Mesendoderm (in vitro differentiated cells): Measurements from ENCODE around the gene MAPRE2.

Experiments
- DNase-seq: peaks from one replicate; pipeline ENCODE4 v3.0.0; 2013
- H2AK5ac ChIP-seq: 2 replicates; pipeline ENCODE4 v1.6.1; 2013; ENCODE audit warnings: low read length, inconsistent platforms
- H2BK120ac ChIP-seq: 2 replicates; pipeline ENCODE4 v1.6.1; 2013; ENCODE audit warnings: low read depth, mild to moderate bottlenecking, low read length, moderate library complexity, mixed read lengths
- H2BK15ac ChIP-seq: replicated peaks from 2 replicates; pipeline ENCODE4 v1.6.1; 2013; ENCODE audit warnings: low read depth, mild to moderate bottlenecking, moderate library complexity
- H2BK5ac ChIP-seq: 2 replicates; pipeline ENCODE4 v1.6.1; 2013; ENCODE audit warnings: low read length, inconsistent platforms
- H3K18ac ChIP-seq: 2 replicates; pipeline ENCODE4 v1.6.1; 2013; ENCODE audit warnings: mild to moderate bottlenecking, low read length, mixed read lengths
- H3K23ac ChIP-seq: one replicate; pipeline ENCODE4 v1.6.1; 2013; ENCODE audit warnings: low read length
- H3K27ac ChIP-seq: 2 replicates; pipeline ENCODE4 v1.5.1; 2013; ENCODE audit warnings: low read depth, mild to moderate bottlenecking, inconsistent platforms, low read length, moderate library complexity
- H3K27me3 ChIP-seq: 2 replicates; pipeline ENCODE4 v1.6.1; 2013; ENCODE audit warnings: low read length, control low read depth, mild to moderate bottlenecking, inconsistent platforms; ENCODE audit not compliant: insufficient read depth, poor library complexity
- H3K36me3 ChIP-seq: 2 replicates; pipeline ENCODE4 v1.6.1; 2013; ENCODE audit warnings: low read length, inconsistent platforms; ENCODE audit not compliant: control insufficient read depth, insufficient read depth
- H3K4ac ChIP-seq: one replicate; pipeline ENCODE4 v1.6.1; 2013; ENCODE audit warnings: low read depth, mild to moderate bottlenecking, low read length, moderate library complexity
- H3K4me1 ChIP-seq: 2 replicates; pipeline ENCODE4 v1.6.1; 2013; ENCODE audit warnings: low read depth, low read length, inconsistent platforms; ENCODE audit not compliant: control insufficient read depth
- H3K4me2 ChIP-seq: 2 replicates; pipeline ENCODE4 v1.6.1; 2013; ENCODE audit warnings: low read length
- H3K4me3 ChIP-seq: 2 replicates; pipeline ENCODE4 v1.5.1; 2013; ENCODE audit warnings: mild to moderate bottlenecking, low read length
- H3K56ac ChIP-seq: one replicate; pipeline ENCODE4 v1.6.1; 2013; ENCODE audit warnings: low read length
- H3K79me1 ChIP-seq: 2 replicates; pipeline ENCODE4 v1.6.1; 2013; ENCODE audit warnings: low read length, inconsistent platforms
- H3K79me2 ChIP-seq: 2 replicates; pipeline ENCODE4 v1.6.1; 2013; ENCODE audit warnings: mild to moderate bottlenecking, low read length; ENCODE audit not compliant: control insufficient read depth, insufficient read depth
- H3K9ac ChIP-seq: 2 replicates; pipeline ENCODE4 v1.6.1; 2013; ENCODE audit warnings: low read length, inconsistent platforms
- H4K5ac ChIP-seq: one replicate; pipeline ENCODE4 v1.6.1; 2013; ENCODE audit warnings: low read length
- H4K8ac ChIP-seq: one replicate; pipeline ENCODE4 v1.6.1; 2013; ENCODE audit warnings: low read depth, mild to moderate bottlenecking, control low read depth, low read length, moderate library complexity
- WGBS: extraction: QIAGEN DNeasy Blood & Tissue Kit; methylation state at CpG from one replicate; pipeline ENCODE4 v1.1.7; 2013; ENCODE audit warnings: low lambda C conversion rate, missing lambda C conversion rate; ENCODE audit not compliant: insufficient coverage; ENCODE audit errors: extremely low coverage; 5-methylcytosine and 5-hydroxymethylcytosine counted together

The MAPRE2 gene

GRCh38 chr18:35172009-35172408 lies 130.8 kb downstream of the MAPRE2 start:
- no peak overlapping the region for H3K23ac ChIP-seq
- no peak overlapping the region for H3K56ac ChIP-seq
- no peak for DNase-seq
- no peak overlapping the region for H3K18ac ChIP-seq
- H3K27ac ChIP-seq, result no peak overlapping the region
- no peak overlapping the region for H3K4ac ChIP-seq
- H3K4me1 ChIP-seq, result no peaks in the 10 kb centered on the region
- no peak overlapping the region for H3K4me3 ChIP-seq
- no peak overlapping the region for H3K9ac ChIP-seq
- no peak overlapping the region for H4K8ac ChIP-seq
- no peaks in the 10 kb centered on the region for H3K36me3 ChIP-seq
- WGBS, result no CpG with 5 or more reads among the region's 3 CpGs
- no peak overlapping the region for H2AK5ac ChIP-seq
- no peaks in the 10 kb centered on the region for H3K79me1 ChIP-seq
- H3K27me3 ChIP-seq, result no peaks in the 10 kb centered on the region
- H2BK120ac ChIP-seq, result no peak overlapping the region
- no peak overlapping the region for H3K4me2 ChIP-seq
- H3K79me2 ChIP-seq, result no peaks in the 10 kb centered on the region
- H4K5ac ChIP-seq, result no peak overlapping the region
- H2BK5ac ChIP-seq, result no peak overlapping the region
- H2BK15ac ChIP-seq, result no peak overlapping the region

GRCh38 chr18:35172451-35173035 lies 131.3 kb downstream of the MAPRE2 start:
- H3K27me3 ChIP-seq, result no peaks in the 10 kb centered on the region
- no peak overlapping the region for H3K27ac ChIP-seq
- H3K4ac ChIP-seq, result no peak overlapping the region
- H4K8ac ChIP-seq, result no peak overlapping the region
- no peak overlapping the region for H3K18ac ChIP-seq
- no peaks in the 10 kb centered on the region for H3K79me1 ChIP-seq
- no peaks in the 10 kb centered on the region for H3K79me2 ChIP-seq
- no peak overlapping the region for H3K9ac ChIP-seq
- H3K4me3 ChIP-seq, result no peak overlapping the region
- no peak overlapping the region for H3K56ac ChIP-seq
- H2BK15ac ChIP-seq, result no peak overlapping the region
- no CpG with 5 or more reads among the region's 2 CpGs for WGBS
- no peak overlapping the region for H3K4me2 ChIP-seq
- no peak overlapping the region for H2BK5ac ChIP-seq
- H3K4me1 ChIP-seq, result no peaks in the 10 kb centered on the region
- H2AK5ac ChIP-seq, result no peak overlapping the region
- no peak overlapping the region for H2BK120ac ChIP-seq
- H3K36me3 ChIP-seq, result no peaks in the 10 kb centered on the region
- no peak for DNase-seq
- H4K5ac ChIP-seq, result no peak overlapping the region
- H3K23ac ChIP-seq, result no peak overlapping the region

DNA sequence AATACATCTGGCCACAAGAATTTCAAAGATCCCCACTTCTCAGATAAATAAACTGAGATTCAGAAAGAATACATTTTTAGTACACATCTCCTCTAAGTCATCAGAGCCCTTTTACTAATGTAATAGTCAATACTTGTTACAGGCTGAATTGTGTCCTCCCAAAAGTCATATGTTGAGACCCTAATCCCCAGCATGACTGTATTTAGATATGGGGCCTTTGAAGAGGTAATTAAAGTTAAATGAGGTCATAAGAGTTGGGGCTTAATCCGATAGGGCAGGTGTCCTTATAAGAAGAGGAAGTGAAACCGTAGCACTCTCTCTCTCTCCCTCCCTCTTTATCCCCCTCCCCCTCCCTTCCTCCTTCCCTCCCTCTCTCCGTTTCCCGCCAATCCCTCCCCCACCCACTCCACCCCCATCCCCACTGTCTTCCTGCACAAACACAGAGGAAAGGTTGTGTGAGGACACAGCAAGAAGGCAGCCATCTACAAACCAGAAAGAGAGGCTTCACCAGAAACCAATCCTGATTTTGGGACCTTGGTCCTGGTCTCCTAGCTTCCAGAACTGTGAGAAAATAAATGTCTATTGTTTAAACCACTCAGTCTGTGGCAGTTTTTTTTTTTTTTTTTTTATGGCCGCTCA lies 133.0 kb downstream of the MAPRE2 start:
- no peak overlapping the region for H3K27ac ChIP-seq
- H3K36me3 ChIP-seq, result no peaks in the 10 kb centered on the region
- H3K79me2 ChIP-seq, result no peaks in the 10 kb centered on the region
- H2BK5ac ChIP-seq, result no peak overlapping the region
- H3K4ac ChIP-seq, result no peak overlapping the region
- H3K4me3 ChIP-seq, result no peak overlapping the region
- no peaks in the 10 kb centered on the region for H3K79me1 ChIP-seq
- no peak overlapping the region for H3K56ac ChIP-seq
- no peak overlapping the region for H3K9ac ChIP-seq
- no peak overlapping the region for H4K5ac ChIP-seq
- H3K18ac ChIP-seq, result no peak overlapping the region
- no peak overlapping the region for H2BK15ac ChIP-seq
- WGBS, result no CpG with 5 or more reads among the region's 5 CpGs
- no peak overlapping the region for H3K23ac ChIP-seq
- no peak overlapping the region for H2BK120ac ChIP-seq
- H4K8ac ChIP-seq, result no peak overlapping the region
- peak; percentile 29 for DNase-seq
- H3K4me1 ChIP-seq, result no peaks in the 10 kb centered on the region
- H2AK5ac ChIP-seq, result no peak overlapping the region
- no peaks in the 10 kb centered on the region for H3K27me3 ChIP-seq
- H3K4me2 ChIP-seq, result no peak overlapping the region

- Histone ChIP-seq H2AK5ac (no peak overlapping the region), H3K4me2 (no peak overlapping the region), H3K56ac (no peak overlapping the region), H3K9ac (no peak overlapping the region), H4K8ac (no peak overlapping the region), H3K79me2 (no peaks in the 10 kb centered on the region), H3K4me1 (no peaks in the 10 kb centered on the region), H2BK5ac (no peak overlapping the region), H3K4ac (no peak overlapping the region), H3K4me3 (no peak overlapping the region), H3K36me3 (no peaks in the 10 kb centered on the region), H3K23ac (no peak overlapping the region), H3K27me3 (no peaks in the 10 kb centered on the region), H3K27ac (no peak overlapping the region), H2BK120ac (no peak overlapping the region), H3K79me1 (no peaks in the 10 kb centered on the region), H4K5ac (no peak overlapping the region), H3K18ac (no peak overlapping the region), H2BK15ac (no peak overlapping the region)
- WGBS, result no CpG with 5 or more reads among the region's 2 CpGs
- no peak for DNase-seq
Measured at GRCh38 chr18:35174745-35175144, 133.5 kb downstream of the MAPRE2 start.

DNA sequence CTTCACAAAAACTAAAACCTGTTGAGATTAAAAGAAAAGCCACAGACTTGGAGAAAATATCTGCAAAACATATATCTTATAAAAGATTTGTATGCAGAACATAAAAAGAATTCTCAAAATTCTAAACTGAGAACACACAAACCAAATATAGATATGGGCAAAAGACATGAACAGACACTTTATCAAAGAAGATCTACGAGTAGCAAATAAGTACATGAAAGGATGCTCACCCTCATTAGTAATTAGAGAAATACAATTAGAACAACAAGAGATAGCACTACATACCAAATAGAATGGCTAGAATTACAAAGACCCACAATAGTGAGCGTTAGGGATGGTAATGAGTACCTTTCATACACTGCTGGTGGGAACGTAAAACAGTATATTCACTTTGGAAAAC lies 135.7 kb downstream of the MAPRE2 start:
- no peak for DNase-seq
- no peak overlapping the region for H2BK15ac ChIP-seq
- no peak overlapping the region for H3K4ac ChIP-seq
- no peaks in the 10 kb centered on the region for H3K4me1 ChIP-seq
- no peak overlapping the region for H3K4me2 ChIP-seq
- H4K5ac ChIP-seq, result no peak overlapping the region
- WGBS, result no CpG with 5 or more reads among the region's 3 CpGs
- H3K9ac ChIP-seq, result no peak overlapping the region
- H3K18ac ChIP-seq, result no peak overlapping the region
- no peak overlapping the region for H3K27ac ChIP-seq
- no peaks in the 10 kb centered on the region for H3K79me1 ChIP-seq
- H4K8ac ChIP-seq, result no peak overlapping the region
- H3K23ac ChIP-seq, result no peak overlapping the region
- H3K27me3 ChIP-seq, result no peaks in the 10 kb centered on the region
- H3K36me3 ChIP-seq, result no peaks in the 10 kb centered on the region
- no peak overlapping the region for H2BK120ac ChIP-seq
- H2BK5ac ChIP-seq, result no peak overlapping the region
- H3K4me3 ChIP-seq, result no peak overlapping the region
- no peak overlapping the region for H3K56ac ChIP-seq
- H2AK5ac ChIP-seq, result no peak overlapping the region
- no peaks in the 10 kb centered on the region for H3K79me2 ChIP-seq

DNA sequence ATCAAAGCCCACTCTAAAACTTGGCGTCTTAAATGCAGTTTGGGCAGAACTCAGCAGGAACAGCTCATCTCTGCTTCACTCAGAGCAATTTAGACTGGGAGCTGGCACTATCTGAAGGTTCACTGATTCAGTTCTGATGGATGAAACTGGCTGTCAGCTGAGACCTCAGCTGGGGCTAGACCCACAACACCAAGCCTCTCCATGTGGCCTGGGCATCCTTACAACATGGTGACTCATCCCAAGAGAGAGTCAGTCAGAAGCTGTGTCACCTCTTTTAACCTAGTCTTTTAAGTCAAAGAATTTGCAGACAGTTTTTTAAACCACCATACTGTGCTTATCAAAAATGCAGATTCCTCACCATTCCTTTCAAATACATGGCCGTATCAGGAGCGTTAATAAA lies 137.0 kb downstream of the MAPRE2 start:
- Histone ChIP-seq H3K4ac (no peak overlapping the region), H2BK15ac (no peak overlapping the region), H3K79me2 (no peaks in the 10 kb centered on the region), H3K56ac (no peak overlapping the region), H2AK5ac (no peak overlapping the region), H3K27ac (no peak overlapping the region), H3K23ac (no peak overlapping the region), H3K4me1 (no peaks in the 10 kb centered on the region), H3K9ac (no peak overlapping the region), H2BK120ac (no peak overlapping the region), H3K27me3 (no peaks in the 10 kb centered on the region), H3K36me3 (no peaks in the 10 kb centered on the region), H3K4me3 (no peak overlapping the region), H3K79me1 (no peaks in the 10 kb centered on the region), H4K8ac (no peak overlapping the region), H3K4me2 (no peak overlapping the region), H4K5ac (no peak overlapping the region), H2BK5ac (no peak overlapping the region), H3K18ac (no peak overlapping the region)
- WGBS, result no CpG with 5 or more reads among the region's 3 CpGs
- DNase-seq, result no peak
